NCI-H345 (cell line): ENCODE data around the gene RHOH.
"Not testable (repeated sequence)": the region's sequence is repeated elsewhere in the genome, so short reads cannot be mapped to it uniquely, and the experiment has no call there.

ENCODE experiments used
- DNase-seq: peaks from one replicate; lab custom pipeline; 2025; lab: John Stamatoyannopoulos, UW

RHOH gene

GRCh38 chr4:40262077-40262528 lies 65.3 kb downstream of the RHOH start:
- DNase-seq = no peak

- no peak for DNase-seq
Measured at GRCh38 chr4:40262861-40263260, 66.0 kb downstream of the RHOH start.

GRCh38 chr4:40264497-40264896 lies 67.7 kb downstream of the RHOH start:
- no peak for DNase-seq

GRCh38 chr4:40264995-40265909 lies 68.4 kb downstream of the RHOH start:
- no peak for DNase-seq

DNA sequence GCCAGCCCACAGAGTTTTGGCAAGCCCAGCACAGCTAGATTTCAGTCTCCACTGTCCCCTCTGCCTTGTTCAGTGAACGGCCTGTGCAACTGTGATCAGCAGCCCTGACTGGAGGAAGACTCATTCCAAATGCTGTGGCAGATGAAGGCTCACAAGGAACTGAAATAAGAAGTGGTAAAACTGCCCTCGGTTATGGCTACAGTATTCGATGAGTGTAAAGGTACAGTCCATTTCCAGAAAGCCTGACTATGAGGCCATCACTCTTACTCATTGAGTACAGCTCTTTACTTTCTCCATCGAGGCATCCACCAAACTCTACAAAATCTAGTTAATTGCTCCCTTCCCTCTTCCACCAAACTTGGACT lies 69.1 kb downstream of the RHOH start:
- DNase-seq = no peak

DNA sequence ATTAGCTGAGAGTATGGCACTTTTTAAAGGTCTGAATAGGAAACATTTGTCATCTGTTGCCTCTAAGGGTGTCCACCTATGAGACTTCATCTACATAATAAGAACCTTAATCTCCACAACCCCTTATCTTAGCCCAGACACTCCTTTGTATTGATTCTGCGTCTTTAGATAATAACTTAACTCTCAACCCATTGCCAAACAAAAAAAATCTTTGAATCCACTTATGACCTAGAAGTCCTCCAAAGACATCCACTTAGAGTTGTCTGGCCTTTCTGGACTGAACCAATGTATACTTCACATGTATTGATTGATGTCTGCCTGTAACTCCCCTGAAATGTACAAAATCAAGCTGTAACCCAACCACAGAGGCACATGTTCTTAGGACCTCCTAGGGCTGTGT lies 72.3 kb downstream of the RHOH start:
- DNase-seq = no peak

- DNase-seq = no peak
Measured at GRCh38 chr4:40270609-40271008, 73.8 kb downstream of the RHOH start.

DNA sequence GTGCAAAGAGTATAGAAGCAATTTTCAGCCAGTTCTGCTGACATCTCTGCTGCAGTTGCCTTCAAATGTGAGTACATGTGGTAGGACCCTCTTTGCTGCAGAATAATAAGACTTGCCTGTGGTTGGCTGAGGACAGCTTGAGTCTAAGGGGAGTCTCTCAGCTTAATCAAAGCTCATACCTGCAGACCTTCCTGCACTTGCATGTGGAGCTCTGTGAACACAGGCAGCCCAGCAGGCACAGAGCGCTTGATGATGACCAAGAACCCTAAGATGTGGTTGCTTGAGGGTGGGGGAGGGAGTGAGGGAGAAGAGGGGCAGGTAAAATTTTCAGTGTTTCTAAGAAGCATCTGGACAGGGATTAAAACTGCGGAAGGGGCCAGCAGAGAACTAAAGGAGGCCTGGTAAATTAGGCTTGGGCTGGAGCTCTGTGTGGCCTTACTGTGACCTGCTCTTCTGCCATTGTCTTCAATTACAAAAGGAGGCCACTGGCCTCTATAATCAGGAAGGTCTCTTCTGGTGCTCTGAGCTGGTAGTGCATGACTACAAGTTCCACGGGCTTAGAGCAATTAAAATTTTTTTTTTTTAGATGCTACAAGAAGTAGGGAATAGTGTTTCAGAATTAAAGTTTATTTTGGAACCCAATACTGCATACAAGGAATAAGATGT lies 78.4 kb downstream of the RHOH start:
- DNase-seq = no peak

DNA sequence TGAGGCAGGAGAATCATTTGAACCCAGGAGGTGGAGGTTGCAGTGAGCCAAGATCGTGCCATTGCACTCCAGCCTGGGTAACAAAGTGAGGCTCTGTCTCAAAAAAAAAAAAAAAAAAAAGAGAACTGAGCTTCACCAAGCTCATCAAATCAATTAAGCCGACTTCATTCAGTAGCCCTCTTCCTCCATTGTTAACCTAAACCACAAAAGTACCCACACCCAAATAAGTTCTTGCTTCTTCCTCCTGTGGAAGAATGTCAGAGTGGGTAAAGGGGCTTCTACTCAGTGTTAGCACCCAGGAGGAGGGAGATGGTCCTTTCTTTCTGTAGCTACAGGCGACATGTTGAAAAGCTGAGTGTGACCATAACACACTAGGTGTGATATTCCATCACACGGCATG lies 79.7 kb downstream of the RHOH start:
- DNase-seq = no peak

DNA sequence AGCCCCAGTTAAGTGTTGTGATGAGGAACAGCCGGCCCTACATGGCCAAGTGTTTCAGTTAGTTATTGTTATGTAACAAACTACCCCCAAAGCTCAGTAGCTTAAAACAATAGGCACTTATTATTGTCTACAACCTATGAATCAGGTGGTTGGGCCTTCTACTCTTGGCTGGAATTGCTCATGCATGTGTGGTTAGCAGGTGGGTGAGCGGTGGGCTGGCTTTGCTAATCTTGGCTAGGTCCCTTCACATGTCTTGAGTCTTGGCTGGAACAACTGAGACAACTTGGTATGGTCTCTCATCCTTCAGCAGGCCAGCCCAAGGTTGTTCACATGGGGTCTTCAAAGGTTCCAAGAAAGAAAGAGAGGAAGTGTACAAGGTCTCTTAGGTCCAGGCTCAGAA lies 83.8 kb downstream of the RHOH start:
- no peak for DNase-seq

- no peak for DNase-seq
Measured at GRCh38 chr4:40281099-40281498, 84.3 kb downstream of the RHOH start.

- no peak for DNase-seq
Measured at GRCh38 chr4:40281913-40282312, 85.1 kb downstream of the RHOH start.

DNA sequence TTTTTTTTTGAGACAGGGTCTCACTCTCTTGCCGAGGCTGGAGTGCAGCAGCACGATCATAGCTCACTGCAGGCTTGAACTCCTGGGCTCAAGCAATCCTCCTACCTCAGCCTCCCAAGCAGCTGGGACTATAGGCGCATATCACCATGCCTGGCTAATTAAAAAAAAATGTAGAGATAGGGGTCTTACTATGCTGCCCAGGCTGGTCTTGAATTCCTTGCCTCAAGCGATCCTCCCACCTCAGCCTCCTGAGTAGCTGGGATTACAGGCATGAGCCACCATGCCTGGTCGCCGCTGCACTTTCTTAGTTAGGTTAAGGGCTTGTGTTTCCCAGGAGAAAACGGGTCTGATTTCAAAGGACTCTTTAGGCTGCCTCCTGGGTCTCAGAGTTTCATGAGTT lies 86.0 kb downstream of the RHOH start:
- not testable (repeated sequence) for DNase-seq

- DNase-seq = no peak
Measured at GRCh38 chr4:40283413-40283812, 86.6 kb downstream of the RHOH start.

DNA sequence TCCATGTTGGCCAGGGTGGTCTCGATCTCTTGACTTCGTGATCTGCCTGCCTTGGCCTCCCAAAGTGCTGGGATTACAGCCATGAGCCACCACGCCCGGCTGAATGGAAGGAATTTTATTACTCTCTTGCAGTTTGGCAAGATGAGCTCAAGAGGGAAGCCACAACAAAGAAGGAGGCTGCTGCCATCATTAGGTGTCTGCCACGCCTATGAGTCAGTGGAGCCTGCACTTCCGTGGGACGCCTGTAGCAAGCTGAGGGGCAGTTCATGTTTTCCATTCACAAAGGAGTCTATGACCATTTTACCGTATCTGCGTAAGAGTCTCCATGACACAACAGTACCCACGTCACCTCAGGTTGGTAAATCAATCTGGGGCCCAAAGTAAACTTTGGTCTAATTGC lies 87.1 kb downstream of the RHOH start:
- DNase-seq = no peak

DNA sequence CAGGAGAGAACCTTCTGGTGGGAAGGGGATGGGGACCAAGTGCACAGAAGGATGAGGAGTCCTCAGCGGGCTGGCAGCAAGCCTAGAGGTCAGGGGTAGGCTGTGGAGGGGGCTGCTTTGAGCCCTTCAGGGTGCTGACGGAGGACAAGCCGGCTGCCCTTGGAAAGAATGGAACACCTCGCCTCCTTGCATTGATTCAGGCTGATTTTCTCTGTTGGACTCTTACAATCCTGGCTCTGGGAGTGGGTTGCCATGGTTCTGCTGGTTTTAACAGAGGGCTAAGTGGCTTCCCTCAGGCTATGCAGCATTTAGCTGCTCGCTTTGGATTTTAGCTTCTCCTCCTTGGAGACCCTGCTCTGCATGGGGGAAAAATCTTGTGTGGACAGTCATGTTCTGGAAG lies 88.9 kb downstream of the RHOH start:
- no peak for DNase-seq

- DNase-seq = no peak
Measured at GRCh38 chr4:40288566-40288965, 91.7 kb downstream of the RHOH start.

DNA sequence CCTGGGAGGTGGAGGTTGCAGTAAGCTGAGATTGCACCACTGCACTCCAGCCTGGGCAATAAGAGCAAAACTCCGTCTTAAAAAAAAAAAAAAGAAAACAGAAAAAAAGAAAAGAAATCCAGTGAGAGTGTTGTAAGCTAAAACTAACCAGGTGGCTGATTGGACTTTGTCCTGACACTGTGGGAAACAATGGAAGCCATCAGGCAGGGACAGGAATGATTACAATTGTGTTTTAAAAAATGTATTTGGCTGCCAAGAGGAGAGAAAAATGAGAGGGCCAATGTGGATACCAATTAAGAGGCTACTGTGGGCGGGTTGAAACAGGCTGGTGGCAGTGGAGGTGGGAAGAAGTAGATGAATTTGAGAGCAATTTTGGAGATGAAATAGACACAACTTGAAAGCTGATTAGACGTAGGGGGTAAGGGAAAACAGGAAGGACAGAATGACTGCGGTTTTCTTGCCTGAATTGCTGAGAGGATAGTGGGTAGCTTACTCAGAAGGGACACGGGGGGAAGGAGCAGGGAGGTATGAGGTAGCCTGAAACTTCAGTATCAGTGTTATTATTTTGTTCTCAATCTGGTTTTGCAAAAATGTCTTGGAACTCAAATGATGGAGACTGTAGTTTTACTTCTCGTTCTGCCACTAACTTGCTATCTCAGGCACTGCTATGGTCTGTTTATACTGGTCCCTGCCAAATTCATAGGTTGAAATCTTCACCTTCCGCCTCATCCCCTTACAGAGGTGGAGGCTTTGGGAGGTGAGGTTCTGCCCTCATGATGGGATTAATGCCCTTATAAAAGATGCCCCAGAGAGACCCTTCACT lies 92.7 kb downstream of the RHOH start:
- DNase-seq = no peak

- not testable (repeated sequence) for DNase-seq
Measured at GRCh38 chr4:40290611-40291186, 93.9 kb downstream of the RHOH start.

DNA sequence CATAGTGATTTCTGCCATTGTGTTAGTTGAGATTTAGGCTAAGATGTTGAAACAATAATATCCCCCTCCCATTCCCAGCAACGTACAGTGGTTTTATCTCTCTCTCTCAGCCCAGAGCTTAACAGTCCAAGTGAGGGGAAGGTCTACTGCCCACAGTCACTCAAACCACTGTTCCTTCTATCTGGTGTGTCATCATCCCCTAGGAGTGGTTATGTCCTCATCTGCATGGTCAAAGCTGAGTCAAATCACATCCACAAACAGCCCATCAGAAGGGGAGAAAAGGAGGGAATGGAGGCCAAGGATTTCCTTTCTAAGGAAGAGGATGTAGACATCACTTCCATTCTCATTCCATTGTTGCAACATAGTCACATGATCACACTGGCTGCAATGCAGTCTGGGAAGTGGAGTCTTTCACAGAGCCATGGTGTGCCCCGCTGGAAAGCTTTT lies 95.5 kb downstream of the RHOH start:
- DNase-seq = no peak

DNA sequence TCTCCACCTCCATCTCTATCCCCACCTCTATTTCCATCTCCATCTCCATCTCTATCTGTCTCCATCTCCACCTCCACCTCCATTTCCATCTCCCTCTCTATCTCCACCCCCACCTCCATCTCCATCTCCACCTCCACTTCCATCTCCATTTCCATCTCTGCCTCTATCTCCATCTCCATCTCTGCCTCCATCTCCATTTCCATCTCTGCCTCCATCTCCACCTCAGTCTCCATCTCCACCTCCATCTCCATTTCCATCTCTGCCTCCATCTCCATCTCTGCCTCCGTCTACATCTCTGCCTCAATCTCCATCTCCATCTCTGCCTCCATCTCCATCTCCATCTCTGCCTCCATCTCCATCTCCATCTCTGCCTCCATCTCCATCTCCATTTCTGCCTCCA lies 97.5 kb downstream of the RHOH start:
- no peak for DNase-seq

DNA sequence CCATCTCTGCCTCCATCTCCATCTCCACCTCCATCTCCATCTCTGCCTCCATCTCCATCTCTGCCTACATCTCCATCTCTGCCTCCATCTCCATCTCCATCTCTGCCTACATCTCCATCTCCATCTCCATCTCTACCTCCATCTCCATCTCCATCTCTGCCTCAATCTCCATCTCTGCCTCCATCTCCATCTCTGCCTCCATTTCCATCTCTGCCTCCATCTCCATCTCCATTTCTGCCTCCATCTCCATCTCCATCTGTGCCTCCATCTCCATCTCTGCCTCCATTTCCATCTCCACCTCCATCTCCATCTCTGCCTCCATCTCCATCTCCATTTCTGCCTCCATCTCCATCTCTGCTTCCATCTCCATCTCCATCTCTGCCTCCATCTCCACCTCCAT lies 98.2 kb downstream of the RHOH start:
- DNase-seq = not testable (repeated sequence)
